GM23338 (cell line): ENCODE measurements around the gene CRACR2A. TPM values are rescaled to one million over a fixed set of nuclear protein-coding genes. Genes with fewer than 3 reads are reported as not detected.

Experiments
- ATAC-seq: fragments of 200-7000 bp; cut with Tn5 transposase; 3 replicates; pipeline ENCODE4 v1.9.1; 2020
- DNase-seq: peaks from one replicate; pipeline ENCODE4 v3.0.0-alpha.2; 2015; ENCODE audit warnings: low spot score
- H2AFZ ChIP-seq: fragments of 200-600 bp; sonication (generic); 2 replicates; pipeline ENCODE4 v1.8.0; 2016; ENCODE audit warnings: antibody characterized with exemption, mild to moderate bottlenecking, moderate library complexity
- H3F3A ChIP-seq: fragments of 200-600 bp; sonication (generic); replicated peaks from 2 replicates; pipeline ENCODE4 v1.8.0; 2017; ENCODE audit warnings: antibody characterized with exemption, mixed run types, low read depth
- H3K27ac ChIP-seq: fragments of 200-600 bp; sonication (generic); 2 replicates; pipeline ENCODE4 v1.6.1; 2016; ENCODE audit warnings: low read depth
- H3K27me3 ChIP-seq: fragments of 200-600 bp; sonication (generic); 2 replicates; pipeline ENCODE4 v1.8.0; 2016; ENCODE audit warnings: mild to moderate bottlenecking, mixed run types, moderate library complexity; ENCODE audit not compliant: insufficient read depth
- H3K36me3 ChIP-seq: fragments of 200-600 bp; sonication (generic); 2 replicates; pipeline ENCODE4 v1.8.0; 2016; ENCODE audit warnings: mild to moderate bottlenecking; ENCODE audit not compliant: insufficient read depth
- H3K4me1 ChIP-seq: fragments of 200-600 bp; sonication (generic); 2 replicates; pipeline ENCODE4 v1.8.0; 2016; ENCODE audit warnings: mild to moderate bottlenecking, moderate library complexity; ENCODE audit not compliant: insufficient read depth
- H3K4me2 ChIP-seq: fragments of 200-600 bp; sonication (generic); 2 replicates; pipeline ENCODE4 v1.7.1; 2017; ENCODE audit warnings: mixed run types
- H3K4me3 ChIP-seq: fragments of 200-600 bp; sonication (generic); 2 replicates; pipeline ENCODE4 v1.6.1; 2016; ENCODE audit warnings: mixed run types
- H3K79me2 ChIP-seq: fragments of 200-600 bp; sonication (generic); replicated peaks from 2 replicates; pipeline ENCODE4 v1.8.0; 2017; ENCODE audit warnings: mild to moderate bottlenecking; ENCODE audit not compliant: insufficient read depth
- H3K9me2 ChIP-seq: fragments of 200-600 bp; sonication (generic); 2 replicates; pipeline ENCODE4 v1.8.0; 2017; ENCODE audit not compliant: insufficient read depth
- H4K20me1 ChIP-seq: fragments of 200-600 bp; sonication (generic); replicated peaks from 2 replicates; pipeline ENCODE4 v1.8.0; 2017; ENCODE audit warnings: mild to moderate bottlenecking; ENCODE audit not compliant: insufficient read depth
- H3K27ac Mint-ChIP-seq: 2 replicates; pipeline ENCODE4 v1.8.0; 2020; ENCODE audit warnings: inconsistent platforms, mild to moderate bottlenecking, moderate library complexity, mixed read lengths
- H3K27me3 Mint-ChIP-seq: 3 replicates; pipeline ENCODE4 v1.8.0; 2022; ENCODE audit warnings: low read depth, mild to moderate bottlenecking, moderate library complexity, mixed read lengths, inconsistent platforms; ENCODE audit not compliant: insufficient read depth, poor library complexity
- H3K36me3 Mint-ChIP-seq: 3 replicates; pipeline ENCODE4 v1.8.0; 2021; ENCODE audit warnings: low read depth, mild to moderate bottlenecking, inconsistent platforms, moderate library complexity, mixed read lengths
- H3K4me1 Mint-ChIP-seq: 3 replicates; pipeline ENCODE4 v1.8.0; 2020; ENCODE audit warnings: mild to moderate bottlenecking, inconsistent platforms, mixed read lengths
- H3K4me3 Mint-ChIP-seq: 3 replicates; pipeline ENCODE4 v1.8.0; 2021; ENCODE audit warnings: moderate library complexity, mild to moderate bottlenecking, inconsistent platforms, mixed read lengths
- H3K9me3 Mint-ChIP-seq: 3 replicates; pipeline ENCODE4 v1.8.0; 2020; ENCODE audit warnings: moderate library complexity, mild to moderate bottlenecking, inconsistent platforms, mixed read lengths
- CREB1 ChIP-seq: fragments of 250-450 bp; sonication (Bioruptor Pico); IDR thresholded peaks from 2 replicates; pipeline ENCODE4 v1.5.0; 2020; ENCODE audit warnings: low read depth, mild to moderate bottlenecking, moderate library complexity
- EZH2 ChIP-seq: fragments of 200-600 bp; sonication (generic); IDR thresholded peaks from one replicate; pipeline ENCODE4 v1.8.0; 2017; ENCODE audit warnings: antibody characterized with exemption, mild to moderate bottlenecking, low read depth; ENCODE audit not compliant: unreplicated experiment
- EZH2phosphoT487 ChIP-seq: fragments of 200-600 bp; sonication (generic); IDR thresholded peaks from one replicate; pipeline ENCODE4 v1.8.1; 2018; ENCODE audit warnings: antibody characterized with exemption; ENCODE audit not compliant: unreplicated experiment
- JUNB ChIP-seq: IDR thresholded peaks from one replicate; pipeline ENCODE4 v1.6.1; 2016; ENCODE audit warnings: antibody characterized with exemption; ENCODE audit not compliant: unreplicated experiment
- NANOG ChIP-seq: IDR thresholded peaks from 2 replicates; pipeline ENCODE4 v1.6.1; 2016; ENCODE audit warnings: antibody characterized with exemption, borderline replicate concordance
- POLR2AphosphoS5 ChIP-seq: IDR thresholded peaks from 2 replicates; pipeline ENCODE4 v1.6.1; 2016; ENCODE audit warnings: antibody characterized with exemption, low read depth
- STAT1 ChIP-seq: IDR thresholded peaks from one replicate; pipeline ENCODE4 v1.6.1; 2016; ENCODE audit warnings: antibody characterized with exemption; ENCODE audit not compliant: unreplicated experiment
- ZNF331 ChIP-seq: fragments of 250-450 bp; sonication (Bioruptor Pico); IDR thresholded peaks from 2 replicates; pipeline ENCODE4 v1.5.0; 2020; ENCODE audit warnings: low read depth, mild to moderate bottlenecking, moderate library complexity
- polyA plus RNA-seq: library from polyadenylated mRNA; unstranded; fragments of >200 nt; fragmentation: Nextera tagmentation; extraction: Ambion mirVana; gene quantifications from 2 replicates; pipeline ENCODE4 v1.2.1, GENCODE V29; 2016
- total RNA-seq: library from RNA; depleted of rRNA; stranded (reverse); fragments of >200 nt; shearing (Covaris generic); gene quantifications from 2 replicates; pipeline ENCODE4 v1.2.3, GENCODE V29; 2014
- TF ChIP-seq, protein P1 (sequence below): IDR thresholded peaks from one replicate; pipeline ENCODE4 v1.6.1; 2018; ENCODE audit warnings: antibody characterized with exemption; ENCODE audit not compliant: unreplicated experiment
- TF ChIP-seq, protein P2 (sequence below), 2 experiments: fragments of 200-600 bp in 1 of 2; sonication (generic) in 1 of 2; conservative IDR thresholded peaks; 2 replicates each; pipeline versions ENCODE4 v1.5.1 to v1.6.1; 2016 to 2017; ENCODE audit warnings: antibody characterized with exemption in 2 of 2, low read depth in 2 of 2, mild to moderate bottlenecking in 2 of 2, moderate library complexity in 1 of 2
- TF ChIP-seq, protein P3 (sequence below): fragments of 250-450 bp; sonication (Bioruptor Pico); IDR thresholded peaks from 2 replicates; pipeline ENCODE4 v1.5.0; 2020; ENCODE audit warnings: mild to moderate bottlenecking, moderate library complexity
- TF ChIP-seq, protein P4 (sequence below): IDR thresholded peaks from 2 replicates; pipeline ENCODE4 v1.6.1; 2016; ENCODE audit warnings: antibody characterized with exemption

CRACR2A gene
- total and polyA plus RNA-seq, 2 experiments from 2014 or later: 1.5 to 3.0 TPM

DNA sequence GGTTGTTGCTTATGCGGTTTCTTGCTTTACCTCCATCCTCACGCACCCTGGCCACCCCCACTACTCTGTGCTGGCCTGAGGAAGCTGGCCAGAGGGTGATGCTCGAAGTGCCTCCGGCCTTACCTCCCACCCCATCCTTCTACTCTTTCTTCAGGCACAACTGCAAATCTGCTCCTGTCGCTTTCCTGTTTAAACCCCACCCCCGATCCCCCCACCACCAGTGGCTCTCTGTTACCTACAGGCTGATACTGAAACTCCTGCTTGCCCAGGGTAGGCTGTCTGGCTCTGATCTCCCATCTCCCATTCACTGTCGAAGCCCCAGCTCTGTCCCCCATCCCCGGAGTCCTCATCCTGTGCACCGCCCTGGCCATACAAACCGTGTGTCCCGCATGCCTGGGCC lies 150.4 kb downstream of the CRACR2A start:
- Mint-ChIP-seq H3K9me3 (no peaks in the 10 kb centered on the region), H3K4me1 (peaks cover 87% of the 10 kb centered on the region), H3K36me3 (no peaks in the 10 kb centered on the region), H3K4me3 (no peak overlapping the region), H3K27ac (no peak overlapping the region), H3K27me3 (peaks cover 29% of the 10 kb centered on the region)
- H3K27me3 ChIP-seq: peaks cover 10% of the 10 kb centered on the region; the same call in 1 of the 2 replicates
- no peak overlapping the region for H3K4me3 ChIP-seq
- 0 out of 2 replicates have a peak, but pooled peaks cover 4% of the 10 kb centered on the region for H3F3A ChIP-seq
- no peaks in the 10 kb centered on the region for H3K36me3 ChIP-seq
- H3K4me1 ChIP-seq: peaks cover 41% of the 10 kb centered on the region
- H2AFZ ChIP-seq: peak overlapping the region; percentile 7; the same call in 1 of the 2 replicates
- TF ChIP-seq STAT1: no peak
- TF ChIP-seq EZH2phosphoT487: no peak
- TF ChIP-seq, protein P1, sequence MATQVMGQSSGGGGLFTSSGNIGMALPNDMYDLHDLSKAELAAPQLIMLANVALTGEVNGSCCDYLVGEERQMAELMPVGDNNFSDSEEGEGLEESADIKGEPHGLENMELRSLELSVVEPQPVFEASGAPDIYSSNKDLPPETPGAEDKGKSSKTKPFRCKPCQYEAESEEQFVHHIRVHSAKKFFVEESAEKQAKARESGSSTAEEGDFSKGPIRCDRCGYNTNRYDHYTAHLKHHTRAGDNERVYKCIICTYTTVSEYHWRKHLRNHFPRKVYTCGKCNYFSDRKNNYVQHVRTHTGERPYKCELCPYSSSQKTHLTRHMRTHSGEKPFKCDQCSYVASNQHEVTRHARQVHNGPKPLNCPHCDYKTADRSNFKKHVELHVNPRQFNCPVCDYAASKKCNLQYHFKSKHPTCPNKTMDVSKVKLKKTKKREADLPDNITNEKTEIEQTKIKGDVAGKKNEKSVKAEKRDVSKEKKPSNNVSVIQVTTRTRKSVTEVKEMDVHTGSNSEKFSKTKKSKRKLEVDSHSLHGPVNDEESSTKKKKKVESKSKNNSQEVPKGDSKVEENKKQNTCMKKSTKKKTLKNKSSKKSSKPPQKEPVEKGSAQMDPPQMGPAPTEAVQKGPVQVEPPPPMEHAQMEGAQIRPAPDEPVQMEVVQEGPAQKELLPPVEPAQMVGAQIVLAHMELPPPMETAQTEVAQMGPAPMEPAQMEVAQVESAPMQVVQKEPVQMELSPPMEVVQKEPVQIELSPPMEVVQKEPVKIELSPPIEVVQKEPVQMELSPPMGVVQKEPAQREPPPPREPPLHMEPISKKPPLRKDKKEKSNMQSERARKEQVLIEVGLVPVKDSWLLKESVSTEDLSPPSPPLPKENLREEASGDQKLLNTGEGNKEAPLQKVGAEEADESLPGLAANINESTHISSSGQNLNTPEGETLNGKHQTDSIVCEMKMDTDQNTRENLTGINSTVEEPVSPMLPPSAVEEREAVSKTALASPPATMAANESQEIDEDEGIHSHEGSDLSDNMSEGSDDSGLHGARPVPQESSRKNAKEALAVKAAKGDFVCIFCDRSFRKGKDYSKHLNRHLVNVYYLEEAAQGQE: no peak
- TF ChIP-seq, protein P2, sequence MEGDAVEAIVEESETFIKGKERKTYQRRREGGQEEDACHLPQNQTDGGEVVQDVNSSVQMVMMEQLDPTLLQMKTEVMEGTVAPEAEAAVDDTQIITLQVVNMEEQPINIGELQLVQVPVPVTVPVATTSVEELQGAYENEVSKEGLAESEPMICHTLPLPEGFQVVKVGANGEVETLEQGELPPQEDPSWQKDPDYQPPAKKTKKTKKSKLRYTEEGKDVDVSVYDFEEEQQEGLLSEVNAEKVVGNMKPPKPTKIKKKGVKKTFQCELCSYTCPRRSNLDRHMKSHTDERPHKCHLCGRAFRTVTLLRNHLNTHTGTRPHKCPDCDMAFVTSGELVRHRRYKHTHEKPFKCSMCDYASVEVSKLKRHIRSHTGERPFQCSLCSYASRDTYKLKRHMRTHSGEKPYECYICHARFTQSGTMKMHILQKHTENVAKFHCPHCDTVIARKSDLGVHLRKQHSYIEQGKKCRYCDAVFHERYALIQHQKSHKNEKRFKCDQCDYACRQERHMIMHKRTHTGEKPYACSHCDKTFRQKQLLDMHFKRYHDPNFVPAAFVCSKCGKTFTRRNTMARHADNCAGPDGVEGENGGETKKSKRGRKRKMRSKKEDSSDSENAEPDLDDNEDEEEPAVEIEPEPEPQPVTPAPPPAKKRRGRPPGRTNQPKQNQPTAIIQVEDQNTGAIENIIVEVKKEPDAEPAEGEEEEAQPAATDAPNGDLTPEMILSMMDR (conservative IDR thresholded peaks at IDR 0.05; ENCODE audit: low read depth in 2 of 2): no peak
- no peak for TF ChIP-seq EZH2
- TF ChIP-seq NANOG: no peak
- TF ChIP-seq ZNF331: no peak
- TF ChIP-seq, protein P3, sequence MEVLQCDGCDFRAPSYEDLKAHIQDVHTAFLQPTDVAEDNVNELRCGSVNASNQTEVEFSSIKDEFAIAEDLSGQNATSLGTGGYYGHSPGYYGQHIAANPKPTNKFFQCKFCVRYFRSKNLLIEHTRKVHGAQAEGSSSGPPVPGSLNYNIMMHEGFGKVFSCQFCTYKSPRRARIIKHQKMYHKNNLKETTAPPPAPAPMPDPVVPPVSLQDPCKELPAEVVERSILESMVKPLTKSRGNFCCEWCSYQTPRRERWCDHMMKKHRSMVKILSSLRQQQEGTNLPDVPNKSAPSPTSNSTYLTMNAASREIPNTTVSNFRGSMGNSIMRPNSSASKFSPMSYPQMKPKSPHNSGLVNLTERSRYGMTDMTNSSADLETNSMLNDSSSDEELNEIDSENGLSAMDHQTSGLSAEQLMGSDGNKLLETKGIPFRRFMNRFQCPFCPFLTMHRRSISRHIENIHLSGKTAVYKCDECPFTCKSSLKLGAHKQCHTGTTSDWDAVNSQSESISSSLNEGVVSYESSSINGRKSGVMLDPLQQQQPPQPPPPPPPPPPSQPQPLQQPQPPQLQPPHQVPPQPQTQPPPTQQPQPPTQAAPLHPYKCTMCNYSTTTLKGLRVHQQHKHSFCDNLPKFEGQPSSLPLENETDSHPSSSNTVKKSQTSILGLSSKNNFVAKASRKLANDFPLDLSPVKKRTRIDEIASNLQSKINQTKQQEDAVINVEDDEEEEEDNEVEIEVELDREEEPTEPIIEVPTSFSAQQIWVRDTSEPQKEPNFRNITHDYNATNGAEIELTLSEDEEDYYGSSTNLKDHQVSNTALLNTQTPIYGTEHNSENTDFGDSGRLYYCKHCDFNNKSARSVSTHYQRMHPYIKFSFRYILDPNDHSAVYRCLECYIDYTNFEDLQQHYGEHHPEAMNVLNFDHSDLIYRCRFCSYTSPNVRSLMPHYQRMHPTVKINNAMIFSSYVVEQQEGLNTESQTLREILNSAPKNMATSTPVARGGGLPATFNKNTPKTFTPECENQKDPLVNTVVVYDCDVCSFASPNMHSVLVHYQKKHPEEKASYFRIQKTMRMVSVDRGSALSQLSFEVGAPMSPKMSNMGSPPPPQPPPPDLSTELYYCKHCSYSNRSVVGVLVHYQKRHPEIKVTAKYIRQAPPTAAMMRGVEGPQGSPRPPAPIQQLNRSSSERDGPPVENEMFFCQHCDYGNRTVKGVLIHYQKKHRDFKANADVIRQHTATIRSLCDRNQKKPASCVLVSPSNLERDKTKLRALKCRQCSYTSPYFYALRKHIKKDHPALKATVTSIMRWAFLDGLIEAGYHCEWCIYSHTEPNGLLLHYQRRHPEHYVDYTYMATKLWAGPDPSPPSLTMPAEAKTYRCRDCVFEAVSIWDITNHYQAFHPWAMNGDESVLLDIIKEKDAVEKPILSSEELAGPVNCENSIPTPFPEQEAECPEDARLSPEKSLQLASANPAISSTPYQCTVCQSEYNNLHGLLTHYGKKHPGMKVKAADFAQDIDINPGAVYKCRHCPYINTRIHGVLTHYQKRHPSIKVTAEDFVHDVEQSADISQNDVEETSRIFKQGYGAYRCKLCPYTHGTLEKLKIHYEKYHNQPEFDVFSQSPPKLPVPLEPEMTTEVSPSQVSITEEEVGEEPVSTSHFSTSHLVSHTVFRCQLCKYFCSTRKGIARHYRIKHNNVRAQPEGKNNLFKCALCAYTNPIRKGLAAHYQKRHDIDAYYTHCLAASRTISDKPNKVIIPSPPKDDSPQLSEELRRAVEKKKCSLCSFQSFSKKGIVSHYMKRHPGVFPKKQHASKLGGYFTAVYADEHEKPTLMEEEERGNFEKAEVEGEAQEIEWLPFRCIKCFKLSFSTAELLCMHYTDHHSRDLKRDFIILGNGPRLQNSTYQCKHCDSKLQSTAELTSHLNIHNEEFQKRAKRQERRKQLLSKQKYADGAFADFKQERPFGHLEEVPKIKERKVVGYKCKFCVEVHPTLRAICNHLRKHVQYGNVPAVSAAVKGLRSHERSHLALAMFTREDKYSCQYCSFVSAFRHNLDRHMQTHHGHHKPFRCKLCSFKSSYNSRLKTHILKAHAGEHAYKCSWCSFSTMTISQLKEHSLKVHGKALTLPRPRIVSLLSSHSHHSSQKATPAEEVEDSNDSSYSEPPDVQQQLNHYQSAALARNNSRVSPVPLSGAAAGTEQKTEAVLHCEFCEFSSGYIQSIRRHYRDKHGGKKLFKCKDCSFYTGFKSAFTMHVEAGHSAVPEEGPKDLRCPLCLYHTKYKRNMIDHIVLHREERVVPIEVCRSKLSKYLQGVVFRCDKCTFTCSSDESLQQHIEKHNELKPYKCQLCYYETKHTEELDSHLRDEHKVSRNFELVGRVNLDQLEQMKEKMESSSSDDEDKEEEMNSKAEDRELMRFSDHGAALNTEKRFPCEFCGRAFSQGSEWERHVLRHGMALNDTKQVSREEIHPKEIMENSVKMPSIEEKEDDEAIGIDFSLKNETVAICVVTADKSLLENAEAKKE (CRISPR knock-in tag): no peak
- TF ChIP-seq JUNB: no peak
- no peak for TF ChIP-seq CREB1
- no peak for TF ChIP-seq POLR2AphosphoS5
- TF ChIP-seq, protein P4, sequence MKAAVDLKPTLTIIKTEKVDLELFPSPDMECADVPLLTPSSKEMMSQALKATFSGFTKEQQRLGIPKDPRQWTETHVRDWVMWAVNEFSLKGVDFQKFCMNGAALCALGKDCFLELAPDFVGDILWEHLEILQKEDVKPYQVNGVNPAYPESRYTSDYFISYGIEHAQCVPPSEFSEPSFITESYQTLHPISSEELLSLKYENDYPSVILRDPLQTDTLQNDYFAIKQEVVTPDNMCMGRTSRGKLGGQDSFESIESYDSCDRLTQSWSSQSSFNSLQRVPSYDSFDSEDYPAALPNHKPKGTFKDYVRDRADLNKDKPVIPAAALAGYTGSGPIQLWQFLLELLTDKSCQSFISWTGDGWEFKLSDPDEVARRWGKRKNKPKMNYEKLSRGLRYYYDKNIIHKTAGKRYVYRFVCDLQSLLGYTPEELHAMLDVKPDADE: no peak
- H4K20me1 ChIP-seq: no peaks in the 10 kb centered on the region; the same call in 1 of the 2 replicates
- H3K27ac ChIP-seq: no peak overlapping the region
- DNase-seq (no peak), ATAC-seq (no peak)
- no peak overlapping the region for H3K4me2 ChIP-seq
- no peaks in the 10 kb centered on the region for H3K9me2 ChIP-seq
- no peaks in the 10 kb centered on the region for H3K79me2 ChIP-seq
